Mesendoderm (in vitro differentiated cells): ENCODE measurements around the gene FBXW11.

Experiments used
- DNase-seq: peaks from one replicate; pipeline ENCODE4 v3.0.0; 2013
- H2AK5ac ChIP-seq: 2 replicates; pipeline ENCODE4 v1.6.1; 2013; ENCODE audit warnings: low read length, inconsistent platforms
- H2BK120ac ChIP-seq: 2 replicates; pipeline ENCODE4 v1.6.1; 2013; ENCODE audit warnings: low read depth, mild to moderate bottlenecking, low read length, moderate library complexity, mixed read lengths
- H2BK15ac ChIP-seq: replicated peaks from 2 replicates; pipeline ENCODE4 v1.6.1; 2013; ENCODE audit warnings: low read depth, mild to moderate bottlenecking, moderate library complexity
- H2BK5ac ChIP-seq: 2 replicates; pipeline ENCODE4 v1.6.1; 2013; ENCODE audit warnings: low read length, inconsistent platforms
- H3K18ac ChIP-seq: 2 replicates; pipeline ENCODE4 v1.6.1; 2013; ENCODE audit warnings: mild to moderate bottlenecking, low read length, mixed read lengths
- H3K23ac ChIP-seq: one replicate; pipeline ENCODE4 v1.6.1; 2013; ENCODE audit warnings: low read length
- H3K27ac ChIP-seq: 2 replicates; pipeline ENCODE4 v1.5.1; 2013; ENCODE audit warnings: low read depth, mild to moderate bottlenecking, inconsistent platforms, low read length, moderate library complexity
- H3K27me3 ChIP-seq: 2 replicates; pipeline ENCODE4 v1.6.1; 2013; ENCODE audit warnings: low read length, control low read depth, mild to moderate bottlenecking, inconsistent platforms; ENCODE audit not compliant: insufficient read depth, poor library complexity
- H3K36me3 ChIP-seq: 2 replicates; pipeline ENCODE4 v1.6.1; 2013; ENCODE audit warnings: low read length, inconsistent platforms; ENCODE audit not compliant: control insufficient read depth, insufficient read depth
- H3K4ac ChIP-seq: one replicate; pipeline ENCODE4 v1.6.1; 2013; ENCODE audit warnings: low read depth, mild to moderate bottlenecking, low read length, moderate library complexity
- H3K4me1 ChIP-seq: 2 replicates; pipeline ENCODE4 v1.6.1; 2013; ENCODE audit warnings: low read depth, low read length, inconsistent platforms; ENCODE audit not compliant: control insufficient read depth
- H3K4me2 ChIP-seq: 2 replicates; pipeline ENCODE4 v1.6.1; 2013; ENCODE audit warnings: low read length
- H3K4me3 ChIP-seq: 2 replicates; pipeline ENCODE4 v1.5.1; 2013; ENCODE audit warnings: mild to moderate bottlenecking, low read length
- H3K56ac ChIP-seq: one replicate; pipeline ENCODE4 v1.6.1; 2013; ENCODE audit warnings: low read length
- H3K79me1 ChIP-seq: 2 replicates; pipeline ENCODE4 v1.6.1; 2013; ENCODE audit warnings: low read length, inconsistent platforms
- H3K79me2 ChIP-seq: 2 replicates; pipeline ENCODE4 v1.6.1; 2013; ENCODE audit warnings: mild to moderate bottlenecking, low read length; ENCODE audit not compliant: control insufficient read depth, insufficient read depth
- H3K9ac ChIP-seq: 2 replicates; pipeline ENCODE4 v1.6.1; 2013; ENCODE audit warnings: low read length, inconsistent platforms
- H4K5ac ChIP-seq: one replicate; pipeline ENCODE4 v1.6.1; 2013; ENCODE audit warnings: low read length
- H4K8ac ChIP-seq: one replicate; pipeline ENCODE4 v1.6.1; 2013; ENCODE audit warnings: low read depth, mild to moderate bottlenecking, control low read depth, low read length, moderate library complexity
- WGBS: extraction: QIAGEN DNeasy Blood & Tissue Kit; methylation state at CpG from one replicate; pipeline ENCODE4 v1.1.7; 2013; ENCODE audit warnings: low lambda C conversion rate, missing lambda C conversion rate; ENCODE audit not compliant: insufficient coverage; ENCODE audit errors: extremely low coverage; 5-methylcytosine and 5-hydroxymethylcytosine counted together

FBXW11 gene

GRCh38 chr5:171872666-171873065, 133.8 kb downstream of the FBXW11 start:
- H3K79me1 ChIP-seq, result no peaks in the 10 kb centered on the region
- H3K27me3 ChIP-seq, result no peaks in the 10 kb centered on the region
- no peak for DNase-seq
- H3K56ac ChIP-seq, result no peak overlapping the region
- no peak overlapping the region for H3K4ac ChIP-seq
- H3K4me1 ChIP-seq, result peaks cover 5% of the 10 kb centered on the region
- no peak overlapping the region for H4K8ac ChIP-seq
- H3K9ac ChIP-seq, result no peak overlapping the region
- no peak overlapping the region for H3K4me2 ChIP-seq
- peaks cover 4% of the 10 kb centered on the region for H3K36me3 ChIP-seq
- H3K4me3 ChIP-seq, result no peak overlapping the region
- H2BK15ac ChIP-seq, result no peak overlapping the region
- no peak overlapping the region for H3K18ac ChIP-seq
- no peak overlapping the region for H2BK120ac ChIP-seq
- no peaks in the 10 kb centered on the region for H3K79me2 ChIP-seq
- no peak overlapping the region for H3K23ac ChIP-seq
- no peak overlapping the region for H2BK5ac ChIP-seq
- WGBS, result no CpG with 5 or more reads among the region's 5 CpGs
- H3K27ac ChIP-seq, result no peak overlapping the region
- H2AK5ac ChIP-seq, result no peak overlapping the region
- no peak overlapping the region for H4K5ac ChIP-seq

- H3K27me3 ChIP-seq, result no peaks in the 10 kb centered on the region
- H3K79me2 ChIP-seq, result no peaks in the 10 kb centered on the region
- no peak for DNase-seq
- no peak overlapping the region for H4K5ac ChIP-seq
- no CpG with 5 or more reads among the region's 1 CpG for WGBS
- no peak overlapping the region for H3K4me2 ChIP-seq
- peaks cover 4% of the 10 kb centered on the region for H3K36me3 ChIP-seq
- no peak overlapping the region for H3K56ac ChIP-seq
- H3K79me1 ChIP-seq, result no peaks in the 10 kb centered on the region
- no peak overlapping the region for H2BK120ac ChIP-seq
- H3K4me1 ChIP-seq, result peaks cover 5% of the 10 kb centered on the region
- H3K27ac ChIP-seq, result no peak overlapping the region
- no peak overlapping the region for H3K18ac ChIP-seq
- no peak overlapping the region for H3K23ac ChIP-seq
- no peak overlapping the region for H4K8ac ChIP-seq
- no peak overlapping the region for H3K4me3 ChIP-seq
- no peak overlapping the region for H2AK5ac ChIP-seq
- no peak overlapping the region for H2BK5ac ChIP-seq
- H2BK15ac ChIP-seq, result no peak overlapping the region
- H3K9ac ChIP-seq, result no peak overlapping the region
- no peak overlapping the region for H3K4ac ChIP-seq
Observed at GRCh38 chr5:171871711-171872110, 134.7 kb downstream of the FBXW11 start.

DNA sequence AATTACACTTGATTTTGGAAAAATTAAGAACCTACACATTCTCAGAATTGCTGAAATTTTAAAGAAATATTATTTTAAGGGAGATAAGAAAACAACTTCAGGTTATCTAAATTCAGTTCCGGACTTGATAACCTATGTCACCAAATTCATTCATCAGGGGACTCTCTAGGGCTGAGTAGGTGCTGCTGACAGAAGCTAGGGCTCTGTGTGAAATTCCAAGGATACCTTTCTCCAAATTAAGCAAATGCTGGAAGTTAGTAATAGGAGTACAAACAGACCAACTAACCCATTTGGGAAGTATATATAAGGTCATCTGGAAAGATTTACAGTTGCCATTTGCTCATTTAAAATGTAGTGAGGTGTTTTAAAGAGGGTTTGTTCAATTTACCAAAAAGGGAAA, 136.5 kb downstream of the FBXW11 start:
- Histone ChIP-seq H3K56ac (no peak overlapping the region), H3K9ac (no peak overlapping the region), H3K4me3 (no peak overlapping the region)

GRCh38 chr5:171868236-171868635, 138.2 kb downstream of the FBXW11 start:
- Histone ChIP-seq H3K4me2 (no peak overlapping the region), H2BK5ac (no peak overlapping the region), H3K4me1 (peaks cover 5% of the 10 kb centered on the region), H3K36me3 (peaks cover 2% of the 10 kb centered on the region), H3K4ac (no peak overlapping the region), H2AK5ac (no peak overlapping the region), H3K4me3 (no peak overlapping the region), H3K56ac (no peak overlapping the region), H3K79me1 (no peaks in the 10 kb centered on the region), H4K5ac (no peak overlapping the region), H3K23ac (no peak overlapping the region), H4K8ac (no peak overlapping the region), H3K79me2 (no peaks in the 10 kb centered on the region), H2BK120ac (no peak overlapping the region), H3K27ac (no peak overlapping the region), H2BK15ac (no peak overlapping the region), H3K27me3 (no peaks in the 10 kb centered on the region), H3K9ac (no peak overlapping the region), H3K18ac (no peak overlapping the region)
- DNase-seq, result no peak
- no CpG with 5 or more reads among the region's 2 CpGs for WGBS

More for the DNA sequence above, 136.5 kb downstream of the FBXW11 start:
- H3K4ac ChIP-seq, result no peak overlapping the region
- H3K27me3 ChIP-seq, result no peaks in the 10 kb centered on the region
- no peak overlapping the region for H2BK120ac ChIP-seq
- H3K4me2 ChIP-seq, result no peak overlapping the region
- peaks cover 5% of the 10 kb centered on the region for H3K4me1 ChIP-seq
- DNase-seq, result peak; percentile 90
- no CpG with 5 or more reads among the region's 1 CpG for WGBS
- no peak overlapping the region for H3K27ac ChIP-seq
- no peak overlapping the region for H3K23ac ChIP-seq
- H3K79me2 ChIP-seq, result no peaks in the 10 kb centered on the region
- no peaks in the 10 kb centered on the region for H3K79me1 ChIP-seq
- no peak overlapping the region for H4K8ac ChIP-seq
- H2AK5ac ChIP-seq, result no peak overlapping the region
- no peak overlapping the region for H2BK5ac ChIP-seq
- no peak overlapping the region for H4K5ac ChIP-seq
- no peak overlapping the region for H3K18ac ChIP-seq
- peaks cover 2% of the 10 kb centered on the region for H3K36me3 ChIP-seq
- H2BK15ac ChIP-seq, result no peak overlapping the region

GRCh38 chr5:171867786-171868185, 138.7 kb downstream of the FBXW11 start:
- no CpG with 5 or more reads among the region's 1 CpG for WGBS
- no peak overlapping the region for H4K8ac ChIP-seq
- no peak overlapping the region for H3K27ac ChIP-seq
- DNase-seq, result no peak
- H3K9ac ChIP-seq, result no peak overlapping the region
- no peaks in the 10 kb centered on the region for H3K27me3 ChIP-seq
- no peak overlapping the region for H3K18ac ChIP-seq
- no peak overlapping the region for H4K5ac ChIP-seq
- no peak overlapping the region for H3K4me2 ChIP-seq
- peaks cover 2% of the 10 kb centered on the region for H3K36me3 ChIP-seq
- H2BK15ac ChIP-seq, result no peak overlapping the region
- peaks cover 5% of the 10 kb centered on the region for H3K4me1 ChIP-seq
- H3K79me2 ChIP-seq, result no peaks in the 10 kb centered on the region
- H3K56ac ChIP-seq, result no peak overlapping the region
- H3K4ac ChIP-seq, result no peak overlapping the region
- H2BK5ac ChIP-seq, result no peak overlapping the region
- H3K79me1 ChIP-seq, result no peaks in the 10 kb centered on the region
- H3K4me3 ChIP-seq, result no peak overlapping the region
- H2AK5ac ChIP-seq, result no peak overlapping the region
- H3K23ac ChIP-seq, result no peak overlapping the region
- no peak overlapping the region for H2BK120ac ChIP-seq

DNA sequence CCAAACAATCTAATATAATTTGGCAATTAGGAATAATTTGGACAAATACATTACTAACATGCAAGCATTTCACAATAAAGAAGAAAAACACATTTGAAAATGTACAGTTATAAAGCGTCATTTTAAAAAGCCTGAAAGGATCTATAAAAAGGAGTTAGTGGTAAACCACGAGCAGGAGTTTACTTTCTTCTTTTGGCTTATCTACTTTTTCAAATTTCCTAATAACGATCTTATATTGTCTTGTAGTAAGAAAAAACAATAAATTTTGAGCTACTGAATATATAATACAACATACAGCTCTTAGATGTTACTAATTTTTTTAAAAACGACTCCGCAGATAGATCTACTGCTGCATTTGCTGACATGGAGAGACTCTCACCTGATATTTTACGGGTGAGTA, 141.0 kb downstream of the FBXW11 start:
- H3K9ac ChIP-seq, result no peak overlapping the region
- H3K18ac ChIP-seq, result no peak overlapping the region
- no peak overlapping the region for H3K56ac ChIP-seq
- H3K4me3 ChIP-seq, result no peak overlapping the region
- H2BK5ac ChIP-seq, result no peak overlapping the region
- H3K27ac ChIP-seq, result no peak overlapping the region
- H2AK5ac ChIP-seq, result no peak overlapping the region
- no peaks in the 10 kb centered on the region for H3K27me3 ChIP-seq
- H3K36me3 ChIP-seq, result peaks cover 2% of the 10 kb centered on the region
- WGBS, result no CpG with 5 or more reads among the region's 6 CpGs
- no peaks in the 10 kb centered on the region for H3K79me1 ChIP-seq
- no peak overlapping the region for H3K4ac ChIP-seq
- peaks cover 5% of the 10 kb centered on the region for H3K4me1 ChIP-seq
- H4K8ac ChIP-seq, result no peak overlapping the region
- H4K5ac ChIP-seq, result no peak overlapping the region
- no peak overlapping the region for H3K4me2 ChIP-seq
- no peaks in the 10 kb centered on the region for H3K79me2 ChIP-seq
- H3K23ac ChIP-seq, result no peak overlapping the region
- no peak for DNase-seq
- no peak overlapping the region for H2BK120ac ChIP-seq
- no peak overlapping the region for H2BK15ac ChIP-seq
